ENCODE results near the gene WDR7. TPM values are rescaled to one million over a fixed set of nuclear protein-coding genes. Genes with fewer than 3 reads are reported as not detected.
A peak's percentile ranks its signal among the peaks of the same experiment; 100 is the strongest.

Gene WDR7
- total and polyA plus RNA-seq, 4 donors = 3.7 to 42.7 (median 19.0) TPM

- Histone ChIP-seq H3K36me3 (ENCODE audit: control insufficient read depth in 4 of 4, insufficient read depth in 4 of 4, low read length in 4 of 4) (no peaks in the 10 kb centered on the region), H3K27ac (ENCODE audit: low read depth in 1 of 2, low read length in 1 of 2) (peak overlapping the region in 1 of 2 donors; percentile 12), H3K4me3 (no peak overlapping the region), H3K9ac (ENCODE audit: insufficient read depth in 1 of 2, low read length in 2 of 2) (no peak overlapping the region), H3K9me3 (ENCODE audit: control insufficient read depth in 4 of 4, insufficient read depth in 3 of 4, low read length in 3 of 4) (no peaks in the 10 kb centered on the region), H3K4me1 (ENCODE audit: control insufficient read depth in 5 of 5, insufficient read depth in 5 of 5, low read length in 5 of 5) (peaks cover 0 to 3% (median 0%) of the 10 kb centered on the region in 5 donors), H3K27me3 (ENCODE audit: control insufficient read depth in 3 of 3, insufficient read depth in 3 of 3, low read length in 2 of 3) (no peaks in the 10 kb centered on the region)
- TF ChIP-seq, protein P1, sequence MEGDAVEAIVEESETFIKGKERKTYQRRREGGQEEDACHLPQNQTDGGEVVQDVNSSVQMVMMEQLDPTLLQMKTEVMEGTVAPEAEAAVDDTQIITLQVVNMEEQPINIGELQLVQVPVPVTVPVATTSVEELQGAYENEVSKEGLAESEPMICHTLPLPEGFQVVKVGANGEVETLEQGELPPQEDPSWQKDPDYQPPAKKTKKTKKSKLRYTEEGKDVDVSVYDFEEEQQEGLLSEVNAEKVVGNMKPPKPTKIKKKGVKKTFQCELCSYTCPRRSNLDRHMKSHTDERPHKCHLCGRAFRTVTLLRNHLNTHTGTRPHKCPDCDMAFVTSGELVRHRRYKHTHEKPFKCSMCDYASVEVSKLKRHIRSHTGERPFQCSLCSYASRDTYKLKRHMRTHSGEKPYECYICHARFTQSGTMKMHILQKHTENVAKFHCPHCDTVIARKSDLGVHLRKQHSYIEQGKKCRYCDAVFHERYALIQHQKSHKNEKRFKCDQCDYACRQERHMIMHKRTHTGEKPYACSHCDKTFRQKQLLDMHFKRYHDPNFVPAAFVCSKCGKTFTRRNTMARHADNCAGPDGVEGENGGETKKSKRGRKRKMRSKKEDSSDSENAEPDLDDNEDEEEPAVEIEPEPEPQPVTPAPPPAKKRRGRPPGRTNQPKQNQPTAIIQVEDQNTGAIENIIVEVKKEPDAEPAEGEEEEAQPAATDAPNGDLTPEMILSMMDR (IDR thresholded peaks at IDR 0.05; ENCODE audit: control extremely low read depth, extremely low read depth) = no peak
- WGBS, 2 donors = 96 to 100% methylated on average over 3 of the region's 3 CpGs
- no peak for DNase-seq
- ATAC-seq (ENCODE audit: insufficient read depth, low FRiP score) = no peak
Observed at GRCh38 chr18:56789889-56790180, 138.7 kb downstream of the WDR7 start.

DNA sequence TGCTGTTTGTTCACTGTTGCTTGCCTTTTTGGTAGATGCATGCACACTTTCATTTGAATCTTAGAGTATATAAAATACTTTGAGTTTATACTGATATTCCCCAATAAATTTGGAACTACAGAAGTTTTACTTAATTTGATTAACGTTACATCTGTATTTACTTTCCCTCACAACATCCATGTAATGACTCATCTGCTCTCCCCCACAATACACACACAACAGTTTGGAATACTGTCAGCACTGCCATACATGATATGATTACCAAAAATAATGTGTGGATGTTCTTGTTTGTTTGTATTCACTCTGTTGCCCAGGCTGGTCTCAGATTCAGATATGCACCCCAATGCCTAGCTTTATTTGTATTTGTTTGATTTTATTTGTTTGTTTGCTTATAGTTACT lies 144.2 kb downstream of the WDR7 start:
- no peaks in the 10 kb centered on the region for H3K9me3 ChIP-seq (ENCODE audit: control insufficient read depth in 4 of 4, insufficient read depth in 3 of 4, low read length in 3 of 4)
- no peaks in the 10 kb centered on the region for H3K4me1 ChIP-seq (ENCODE audit: control insufficient read depth in 5 of 5, insufficient read depth in 5 of 5, low read length in 5 of 5)
- no peak overlapping the region for H3K27ac ChIP-seq (ENCODE audit: low read depth in 1 of 2, low read length in 1 of 2)
- no peak overlapping the region for H3K9ac ChIP-seq (ENCODE audit: insufficient read depth in 1 of 2, low read length in 2 of 2)
- no peaks in the 10 kb centered on the region for H3K27me3 ChIP-seq (ENCODE audit: control insufficient read depth in 3 of 3, insufficient read depth in 3 of 3, low read length in 2 of 3)
- ATAC-seq (ENCODE audit: insufficient read depth, low FRiP score) (no peak), DNase-seq (no peak)
- no peak overlapping the region for H3K4me3 ChIP-seq
- WGBS, 2 donors = 79 to 83% methylated on average over 1 of the region's 1 CpG
- TF ChIP-seq, protein P1 (IDR thresholded peaks at IDR 0.05; ENCODE audit: control extremely low read depth, extremely low read depth) = no peak
- peaks cover 0 to under 1% (median 0%) of the 10 kb centered on the region in 4 donors for H3K36me3 ChIP-seq (ENCODE audit: control insufficient read depth in 4 of 4, insufficient read depth in 4 of 4, low read length in 4 of 4)

- WGBS, 2 donors = 61 to 77% methylated on average over 2 of the region's 2 CpGs
Observed at GRCh38 chr18:56799756-56800155, 148.6 kb downstream of the WDR7 start.

DNA sequence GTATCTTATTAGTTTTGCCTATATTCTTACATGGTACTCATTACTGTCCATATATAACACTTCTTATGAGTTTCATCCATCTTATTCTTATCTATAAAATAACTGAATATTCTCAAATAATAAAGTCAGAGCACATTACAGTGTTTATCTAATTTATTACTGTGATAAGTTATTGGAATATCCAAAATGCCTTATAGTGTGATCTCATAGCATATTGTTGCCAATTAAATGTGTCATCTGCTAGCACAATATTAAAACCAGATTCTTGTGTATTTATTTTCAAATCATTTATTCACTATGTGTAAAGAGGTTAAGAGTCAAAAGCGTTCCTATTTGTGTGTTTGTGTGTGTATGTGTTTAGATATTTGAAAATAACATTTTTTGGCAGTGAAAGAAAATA lies 151.9 kb downstream of the WDR7 start:
- TF ChIP-seq, protein P1 (IDR thresholded peaks at IDR 0.05; ENCODE audit: control extremely low read depth, extremely low read depth) = no peak
- H3K36me3 ChIP-seq (ENCODE audit: control insufficient read depth in 4 of 4, insufficient read depth in 4 of 4, low read length in 4 of 4) = peaks cover 0 to 4% (median 3%) of the 10 kb centered on the region in 4 donors
- H3K27me3 ChIP-seq (ENCODE audit: control insufficient read depth in 3 of 3, insufficient read depth in 3 of 3, low read length in 2 of 3) = no peaks in the 10 kb centered on the region
- no peaks in the 10 kb centered on the region for H3K9me3 ChIP-seq (ENCODE audit: control insufficient read depth in 4 of 4, insufficient read depth in 3 of 4, low read length in 3 of 4)
- no peaks in the 10 kb centered on the region for H3K4me1 ChIP-seq (ENCODE audit: control insufficient read depth in 5 of 5, insufficient read depth in 5 of 5, low read length in 5 of 5)
- H3K4me3 ChIP-seq = no peak overlapping the region
- H3K27ac ChIP-seq (ENCODE audit: low read depth in 1 of 2, low read length in 1 of 2) = no peak overlapping the region
- 95 to 98% methylated on average over 1 of the region's 1 CpG for WGBS, 2 donors
- no peak overlapping the region for H3K9ac ChIP-seq (ENCODE audit: insufficient read depth in 1 of 2, low read length in 2 of 2)
- DNase-seq = no peak
- no peak for ATAC-seq (ENCODE audit: insufficient read depth, low FRiP score)

More at GRCh38 chr18:56799756-56800155, 148.6 kb downstream of the WDR7 start:
- TF ChIP-seq, protein P1 (IDR thresholded peaks at IDR 0.05; ENCODE audit: control extremely low read depth, extremely low read depth) = no peak
- no peak overlapping the region for H3K9ac ChIP-seq (ENCODE audit: insufficient read depth in 1 of 2, low read length in 2 of 2)
- no peak for ATAC-seq (ENCODE audit: insufficient read depth, low FRiP score)
- H3K36me3 ChIP-seq (ENCODE audit: control insufficient read depth in 4 of 4, insufficient read depth in 4 of 4, low read length in 4 of 4) = peaks cover 0 to 4% (median 3%) of the 10 kb centered on the region in 4 donors
- H3K4me3 ChIP-seq = no peak overlapping the region
- DNase-seq = peak in 1 of 3 donors; percentile 3
- H3K9me3 ChIP-seq (ENCODE audit: control insufficient read depth in 4 of 4, insufficient read depth in 3 of 4, low read length in 3 of 4) = no peaks in the 10 kb centered on the region
- H3K27me3 ChIP-seq (ENCODE audit: control insufficient read depth in 3 of 3, insufficient read depth in 3 of 3, low read length in 2 of 3) = no peaks in the 10 kb centered on the region
- H3K27ac ChIP-seq (ENCODE audit: low read depth in 1 of 2, low read length in 1 of 2) = no peak overlapping the region
- H3K4me1 ChIP-seq (ENCODE audit: control insufficient read depth in 5 of 5, insufficient read depth in 5 of 5, low read length in 5 of 5) = no peaks in the 10 kb centered on the region

Data from lung (tissue), 12 donors.